ENCODE measurements around the gene ALCAM.

The ALCAM gene

DNA sequence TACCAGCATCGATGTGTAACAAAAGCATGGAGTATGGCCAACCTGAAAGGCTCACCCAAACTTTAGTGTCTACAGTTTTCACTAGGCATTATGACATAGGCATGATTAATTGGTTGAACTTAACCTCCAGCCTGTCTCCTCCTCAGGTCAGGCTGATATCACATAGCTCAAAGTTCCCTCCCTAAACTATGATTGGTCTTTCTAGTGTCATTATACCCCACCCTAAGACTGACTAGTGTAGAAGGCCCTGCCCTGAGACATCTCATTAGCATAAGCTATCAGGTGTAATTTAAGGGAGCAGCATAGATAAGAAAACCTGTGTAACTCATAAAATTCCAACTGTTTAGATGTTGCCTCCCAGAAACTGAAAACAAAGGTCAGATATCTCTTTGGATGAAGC is 195.2 kb downstream of the ALCAM start:
- in situ Hi-C loops (cut with HindIII; ENCODE audit: low sequenced_read_pairs) = no loop called here
- no peak for DNase-seq (ENCODE audit: low read depth, low spot score)
- H3K4me3 ChIP-seq (ENCODE audit: low read depth, low read length) = no peak overlapping the region
- TF ChIP-seq, protein P1, sequence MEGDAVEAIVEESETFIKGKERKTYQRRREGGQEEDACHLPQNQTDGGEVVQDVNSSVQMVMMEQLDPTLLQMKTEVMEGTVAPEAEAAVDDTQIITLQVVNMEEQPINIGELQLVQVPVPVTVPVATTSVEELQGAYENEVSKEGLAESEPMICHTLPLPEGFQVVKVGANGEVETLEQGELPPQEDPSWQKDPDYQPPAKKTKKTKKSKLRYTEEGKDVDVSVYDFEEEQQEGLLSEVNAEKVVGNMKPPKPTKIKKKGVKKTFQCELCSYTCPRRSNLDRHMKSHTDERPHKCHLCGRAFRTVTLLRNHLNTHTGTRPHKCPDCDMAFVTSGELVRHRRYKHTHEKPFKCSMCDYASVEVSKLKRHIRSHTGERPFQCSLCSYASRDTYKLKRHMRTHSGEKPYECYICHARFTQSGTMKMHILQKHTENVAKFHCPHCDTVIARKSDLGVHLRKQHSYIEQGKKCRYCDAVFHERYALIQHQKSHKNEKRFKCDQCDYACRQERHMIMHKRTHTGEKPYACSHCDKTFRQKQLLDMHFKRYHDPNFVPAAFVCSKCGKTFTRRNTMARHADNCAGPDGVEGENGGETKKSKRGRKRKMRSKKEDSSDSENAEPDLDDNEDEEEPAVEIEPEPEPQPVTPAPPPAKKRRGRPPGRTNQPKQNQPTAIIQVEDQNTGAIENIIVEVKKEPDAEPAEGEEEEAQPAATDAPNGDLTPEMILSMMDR (IDR thresholded peaks at IDR 0.05; ENCODE audit: low read depth, low read length) = no peak

DNA sequence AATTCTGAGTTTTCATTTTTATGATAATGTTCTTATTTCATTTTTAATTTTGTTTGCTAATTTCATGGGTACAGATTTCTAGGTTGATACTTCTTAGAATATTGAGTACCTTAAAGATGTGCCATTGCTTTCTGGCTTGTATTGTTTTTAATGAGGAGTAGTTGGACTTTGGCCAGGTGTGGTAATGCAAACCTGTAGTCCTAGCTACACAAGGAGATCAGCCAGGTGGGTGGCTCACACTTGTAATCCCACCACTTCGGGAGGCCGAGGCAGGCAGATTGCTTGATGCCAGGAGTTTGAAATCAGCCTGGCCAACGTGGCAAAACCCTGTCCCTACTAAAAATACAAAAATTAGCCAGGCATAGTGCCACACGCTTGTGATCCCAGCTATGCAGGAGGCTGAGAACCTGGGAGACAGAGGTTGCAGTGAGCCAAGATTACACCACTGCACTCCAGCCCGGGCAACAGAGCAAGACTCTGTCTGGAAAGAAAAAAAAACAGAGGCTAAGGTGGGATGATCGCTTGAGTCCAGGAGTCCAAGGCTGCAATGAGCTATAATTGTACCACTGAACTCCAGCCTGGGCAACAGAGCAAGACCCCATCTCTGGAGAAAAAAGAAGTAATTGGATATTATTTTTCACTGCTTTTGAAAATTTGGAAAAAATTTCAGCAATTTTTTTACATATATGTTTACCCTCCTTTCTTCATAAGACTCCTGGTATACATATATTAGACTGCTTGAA is 198.0 kb downstream of the ALCAM start:
- in situ Hi-C loops (cut with HindIII; ENCODE audit: low sequenced_read_pairs) = no loop called here
- TF ChIP-seq, protein P1 (IDR thresholded peaks at IDR 0.05; ENCODE audit: low read depth, low read length) = no peak
- no peak overlapping the region for H3K4me3 ChIP-seq (ENCODE audit: low read depth, low read length)
- DNase-seq (ENCODE audit: low read depth, low spot score) = no peak

DNA sequence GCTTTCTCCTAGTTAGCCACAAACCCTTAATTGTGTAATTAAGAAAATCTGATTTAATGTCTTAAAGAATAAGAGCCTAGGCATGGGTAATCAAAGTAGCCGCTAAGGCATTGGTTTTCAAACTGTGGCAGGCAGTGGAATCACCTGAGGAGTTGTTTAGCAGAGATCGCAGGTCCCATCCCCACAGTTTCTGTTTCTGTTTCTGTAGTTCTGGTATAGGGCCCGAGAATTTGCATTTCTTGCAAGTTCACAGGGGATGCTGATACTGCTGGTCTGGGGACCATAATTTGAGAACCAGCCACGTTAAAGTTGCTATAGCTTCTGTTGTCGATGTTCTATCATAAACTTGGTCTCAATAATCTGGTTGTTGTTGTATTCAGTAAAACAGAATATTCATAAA is 204.3 kb downstream of the ALCAM start:
- TF ChIP-seq, protein P1 (IDR thresholded peaks at IDR 0.05; ENCODE audit: low read depth, low read length) = no peak
- in situ Hi-C loops (cut with HindIII; ENCODE audit: low sequenced_read_pairs) = no loop called here
- DNase-seq (ENCODE audit: low read depth, low spot score) = no peak

DNA sequence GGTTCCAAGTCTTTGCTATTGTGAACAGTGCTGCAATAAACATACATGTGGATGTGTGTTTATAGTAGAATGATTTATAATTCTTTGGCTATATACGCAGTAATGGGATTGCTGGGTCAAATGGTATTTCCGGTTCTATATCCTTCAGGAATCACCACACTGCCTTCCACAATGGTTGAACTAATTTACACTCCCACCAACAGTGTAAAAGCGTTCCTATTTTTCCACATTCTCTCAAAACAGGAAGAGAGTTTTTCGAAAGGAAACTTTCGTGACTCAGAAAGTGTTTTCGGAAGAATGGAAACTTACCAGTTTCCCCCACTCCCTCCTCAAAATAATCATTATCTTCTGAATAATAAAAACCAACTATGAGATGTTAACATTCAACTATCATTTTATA is 205.8 kb downstream of the ALCAM start:
- H3K4me3 ChIP-seq (ENCODE audit: low read depth, low read length) = no peak overlapping the region
- TF ChIP-seq, protein P1 (IDR thresholded peaks at IDR 0.05; ENCODE audit: low read depth, low read length) = no peak
- DNase-seq (ENCODE audit: low read depth, low spot score) = no peak
- in situ Hi-C loops (cut with HindIII; ENCODE audit: low sequenced_read_pairs) = no loop called here

More for the DNA sequence above, 204.3 kb downstream of the ALCAM start:
- no peak overlapping the region for H3K4me3 ChIP-seq (ENCODE audit: low read depth, low read length)

DNA sequence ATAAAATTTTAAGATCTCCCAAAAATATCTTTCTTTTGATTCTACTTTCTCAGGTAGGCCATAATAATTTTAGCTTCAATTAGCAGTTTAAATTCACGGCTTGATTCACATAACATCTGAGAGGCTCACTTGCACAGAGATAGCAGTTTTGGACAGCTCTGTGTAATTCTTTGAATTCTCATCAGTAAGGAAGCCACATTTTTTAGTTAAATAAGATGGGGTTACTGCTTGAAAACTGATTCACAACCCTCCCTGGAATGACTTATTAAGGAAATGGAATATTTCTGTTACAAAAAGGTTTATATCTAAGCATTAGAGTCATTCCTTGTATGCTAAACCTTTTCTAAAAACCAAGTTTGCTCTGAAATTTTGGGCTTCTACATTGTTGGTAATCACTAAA is 212.7 kb downstream of the ALCAM start:
- in situ Hi-C loops (cut with HindIII; ENCODE audit: low sequenced_read_pairs) = no loop called here
- no peak overlapping the region for H3K4me3 ChIP-seq (ENCODE audit: low read depth, low read length)
- TF ChIP-seq, protein P1 (IDR thresholded peaks at IDR 0.05; ENCODE audit: low read depth, low read length) = no peak
- no peak for DNase-seq (ENCODE audit: low read depth, low spot score)

DNA sequence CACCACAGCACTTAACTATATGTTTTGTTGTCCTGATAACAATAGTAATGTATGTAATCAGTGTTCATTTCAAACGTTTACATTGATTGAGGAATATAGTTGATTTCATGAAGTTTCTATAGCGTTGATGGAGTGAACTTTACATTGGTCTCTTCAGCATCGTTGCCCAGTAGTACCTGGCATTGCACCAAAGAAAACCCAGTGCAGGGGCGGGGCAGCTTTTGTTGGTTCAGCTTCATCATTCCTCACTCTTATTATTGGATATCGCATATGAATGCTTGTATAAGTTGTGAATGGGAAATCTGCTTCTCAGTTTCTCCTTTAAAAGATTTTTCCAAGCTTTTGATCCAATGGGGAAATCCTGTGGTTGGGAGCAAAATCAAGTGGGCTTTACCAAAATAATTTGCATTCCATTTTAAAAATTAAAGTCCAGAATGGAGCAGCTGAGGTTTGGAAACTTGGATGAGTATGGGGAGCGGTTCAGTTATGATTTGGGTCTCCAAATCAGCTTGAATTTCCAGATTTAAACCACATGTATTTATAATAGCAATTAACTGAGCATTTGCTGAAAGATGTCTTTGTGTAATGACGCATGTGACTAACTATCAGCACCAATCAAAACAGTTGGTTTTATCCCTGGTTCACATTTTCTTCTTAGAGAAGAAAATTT is 213.7 kb downstream of the ALCAM start:
- in situ Hi-C loops (cut with HindIII; ENCODE audit: low sequenced_read_pairs) = no loop called here
- no peak overlapping the region for H3K4me3 ChIP-seq (ENCODE audit: low read depth, low read length)
- TF ChIP-seq, protein P1 (IDR thresholded peaks at IDR 0.05; ENCODE audit: low read depth, low read length) = no peak
- DNase-seq (ENCODE audit: low read depth, low spot score) = peak; percentile 23

Data from astrocyte of the spinal cord (primary cell).